ENCODE data around the gene PRR36. TPM values are rescaled to one million over a fixed set of nuclear protein-coding genes. Genes with fewer than 3 reads are reported as not detected.

PRR36 gene
- total RNA-seq, 6 experiments from 2014 or later, result 0.05 to 0.18 (median 0.09) TPM; not detected in 2

DNA sequence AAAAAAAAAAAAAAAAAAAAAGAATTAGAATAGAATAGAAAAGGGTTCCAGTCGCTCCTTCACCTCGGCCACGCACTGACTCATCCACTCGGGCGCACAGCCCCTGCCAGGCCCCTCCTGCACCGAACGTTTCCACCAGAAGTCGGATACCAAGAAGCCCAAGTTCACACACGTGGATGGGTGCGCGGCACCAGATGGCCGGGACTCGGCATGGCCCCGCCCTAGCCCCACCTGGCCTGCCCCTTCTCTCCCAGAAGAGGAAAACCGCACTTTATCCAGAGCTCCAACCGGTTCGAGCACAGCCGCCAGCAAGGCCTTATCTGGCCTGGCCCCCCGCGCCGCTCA lies 5.9 kb downstream of the PRR36 start:
- TF ChIP-seq, protein P1, sequence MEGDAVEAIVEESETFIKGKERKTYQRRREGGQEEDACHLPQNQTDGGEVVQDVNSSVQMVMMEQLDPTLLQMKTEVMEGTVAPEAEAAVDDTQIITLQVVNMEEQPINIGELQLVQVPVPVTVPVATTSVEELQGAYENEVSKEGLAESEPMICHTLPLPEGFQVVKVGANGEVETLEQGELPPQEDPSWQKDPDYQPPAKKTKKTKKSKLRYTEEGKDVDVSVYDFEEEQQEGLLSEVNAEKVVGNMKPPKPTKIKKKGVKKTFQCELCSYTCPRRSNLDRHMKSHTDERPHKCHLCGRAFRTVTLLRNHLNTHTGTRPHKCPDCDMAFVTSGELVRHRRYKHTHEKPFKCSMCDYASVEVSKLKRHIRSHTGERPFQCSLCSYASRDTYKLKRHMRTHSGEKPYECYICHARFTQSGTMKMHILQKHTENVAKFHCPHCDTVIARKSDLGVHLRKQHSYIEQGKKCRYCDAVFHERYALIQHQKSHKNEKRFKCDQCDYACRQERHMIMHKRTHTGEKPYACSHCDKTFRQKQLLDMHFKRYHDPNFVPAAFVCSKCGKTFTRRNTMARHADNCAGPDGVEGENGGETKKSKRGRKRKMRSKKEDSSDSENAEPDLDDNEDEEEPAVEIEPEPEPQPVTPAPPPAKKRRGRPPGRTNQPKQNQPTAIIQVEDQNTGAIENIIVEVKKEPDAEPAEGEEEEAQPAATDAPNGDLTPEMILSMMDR (IDR thresholded peaks at IDR 0.05), result no peak
- H3K27ac Mint-ChIP-seq, result no peak overlapping the region
- no peaks in the 10 kb centered on the region for H3K9me3 Mint-ChIP-seq
- H3K4me1 Mint-ChIP-seq (ENCODE audit: low read depth), result peaks cover 11% of the 10 kb centered on the region
- H3K36me3 Mint-ChIP-seq (ENCODE audit: low read depth), result no peaks in the 10 kb centered on the region
- H3K4me3 Mint-ChIP-seq, result no peak overlapping the region
- peaks cover 12% of the 10 kb centered on the region for H3K27me3 Mint-ChIP-seq (ENCODE audit: insufficient read depth)
- no peak for DNase-seq

DNA sequence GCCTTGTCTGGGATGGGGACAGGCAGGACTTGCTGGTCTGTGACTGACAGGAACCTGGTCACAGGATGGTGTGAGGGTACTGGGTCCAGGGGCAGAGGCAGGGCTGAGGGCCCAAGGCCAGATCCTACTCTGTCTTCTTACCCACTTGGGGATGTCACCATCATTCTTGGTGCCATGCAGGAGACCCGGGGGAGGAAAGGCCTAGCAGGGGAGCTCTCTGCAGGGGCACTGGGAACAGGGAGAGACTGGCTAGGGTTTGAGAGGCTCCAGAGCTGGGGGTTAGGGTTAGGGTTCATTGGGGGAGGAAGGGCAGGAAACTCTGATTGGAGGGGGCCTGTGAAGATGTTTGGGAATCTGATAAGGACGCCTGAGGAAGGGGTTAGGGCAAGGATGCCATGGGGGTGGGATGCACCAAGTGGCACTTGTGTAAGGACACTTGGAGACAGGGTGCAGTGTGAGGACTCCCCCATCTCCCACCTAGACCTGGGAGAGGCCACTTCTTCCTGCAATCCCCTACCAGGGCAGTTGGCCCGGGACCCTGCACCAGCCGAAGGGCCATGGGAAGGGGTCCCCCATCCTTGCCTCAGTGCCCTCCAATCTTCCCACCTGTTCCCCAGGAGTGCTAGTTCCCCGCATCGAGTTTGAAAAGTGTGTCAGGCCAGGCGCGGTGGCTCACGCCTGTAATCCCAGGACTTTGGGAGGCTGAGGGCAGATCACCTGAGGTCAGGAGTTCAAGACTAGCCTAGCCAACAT lies 6.9 kb downstream of the PRR36 start:
- H3K4me1 Mint-ChIP-seq (ENCODE audit: low read depth), result peaks cover 11% of the 10 kb centered on the region
- no peaks in the 10 kb centered on the region for H3K9me3 Mint-ChIP-seq
- TF ChIP-seq, protein P1 (IDR thresholded peaks at IDR 0.05), result no peak
- no peak overlapping the region for H3K4me3 Mint-ChIP-seq
- no peak for DNase-seq
- peaks cover 8% of the 10 kb centered on the region for H3K27me3 Mint-ChIP-seq (ENCODE audit: insufficient read depth)
- no peaks in the 10 kb centered on the region for H3K36me3 Mint-ChIP-seq (ENCODE audit: low read depth)
- no peak overlapping the region for H3K27ac Mint-ChIP-seq

DNA sequence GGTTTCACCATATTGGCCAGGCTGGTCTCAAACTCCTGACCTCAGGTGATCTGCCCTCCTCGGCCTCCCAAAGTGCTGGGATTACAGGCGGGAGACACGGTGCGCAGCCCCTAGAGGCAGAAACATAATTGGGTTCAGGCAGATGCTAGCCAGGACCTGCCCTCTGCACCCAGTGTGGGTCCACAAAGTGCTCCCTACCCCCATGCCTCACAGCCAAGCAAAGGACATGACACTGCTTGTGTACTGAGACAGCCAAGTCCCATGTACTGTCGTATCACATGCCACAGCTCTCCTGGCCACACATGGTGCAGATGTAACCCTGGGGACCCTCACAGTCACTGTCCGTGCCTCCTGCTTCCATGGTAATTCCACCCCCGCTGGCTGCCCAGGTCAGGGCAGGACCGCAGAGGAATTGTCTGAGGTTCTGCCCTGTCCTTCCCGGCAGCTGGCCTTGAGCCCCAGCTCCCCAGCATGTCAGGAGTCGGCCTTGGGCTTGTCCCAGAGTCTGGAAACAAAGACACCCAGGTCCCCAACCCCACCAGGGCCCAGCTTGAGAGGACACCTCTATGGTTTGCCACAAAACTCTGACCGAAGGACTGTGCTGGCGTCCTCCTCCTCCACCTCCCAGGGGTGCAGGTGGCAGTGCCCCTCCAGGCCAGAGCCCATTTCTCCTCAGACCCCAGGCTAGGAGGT lies 7.6 kb downstream of the PRR36 start:
- Mint-ChIP-seq H3K27me3 (ENCODE audit: insufficient read depth) (peaks cover 8% of the 10 kb centered on the region), H3K27ac (no peak overlapping the region), H3K4me3 (no peak overlapping the region), H3K4me1 (ENCODE audit: low read depth) (peaks cover 6% of the 10 kb centered on the region), H3K9me3 (no peaks in the 10 kb centered on the region), H3K36me3 (ENCODE audit: low read depth) (no peaks in the 10 kb centered on the region)
- TF ChIP-seq, protein P1 (IDR thresholded peaks at IDR 0.05), result no peak
- no peak for DNase-seq

GRCh38 chr19:7865262-7865911 lies 8.8 kb downstream of the PRR36 start:
- Mint-ChIP-seq H3K27me3 (ENCODE audit: insufficient read depth) (peaks cover 8% of the 10 kb centered on the region), H3K4me1 (ENCODE audit: low read depth) (no peaks in the 10 kb centered on the region), H3K9me3 (no peaks in the 10 kb centered on the region), H3K27ac (no peak overlapping the region), H3K36me3 (ENCODE audit: low read depth) (no peaks in the 10 kb centered on the region), H3K4me3 (no peak overlapping the region)
- TF ChIP-seq, protein P1 (IDR thresholded peaks at IDR 0.05), result no peak
- DNase-seq, result no peak

DNA sequence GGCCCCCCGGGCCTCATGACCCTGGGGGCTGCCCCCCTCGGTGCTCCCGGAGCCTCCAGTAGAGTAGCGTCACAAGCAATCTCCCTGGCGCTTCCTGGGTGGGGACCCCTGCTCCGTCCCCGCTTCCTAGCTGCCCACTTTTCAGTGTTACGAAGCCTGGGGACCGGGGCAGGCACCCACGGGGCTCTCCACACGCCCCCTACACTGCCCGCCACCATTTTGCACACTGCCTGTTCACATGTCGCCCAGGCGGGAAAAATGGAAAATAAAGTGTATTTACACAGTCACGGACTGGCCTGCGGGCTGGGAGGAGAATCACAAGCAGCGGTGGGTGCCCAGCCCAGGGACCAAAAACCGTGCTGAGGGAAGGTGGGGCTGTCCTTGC lies 9.5 kb downstream of the PRR36 start:
- Mint-ChIP-seq H3K4me3 (no peak overlapping the region), H3K9me3 (no peaks in the 10 kb centered on the region), H3K27me3 (ENCODE audit: insufficient read depth) (peaks cover 8% of the 10 kb centered on the region), H3K36me3 (ENCODE audit: low read depth) (no peaks in the 10 kb centered on the region), H3K27ac (no peak overlapping the region), H3K4me1 (ENCODE audit: low read depth) (no peaks in the 10 kb centered on the region)
- TF ChIP-seq, protein P1 (IDR thresholded peaks at IDR 0.05), result no peak
- DNase-seq, result no peak

Data from HFFc6 (cell line).